HL-60 (cell line): ENCODE measurements around the gene TMEM154.

ENCODE experiments used
- DNase-seq, 2 experiments: peaks; one replicate each; pipeline ENCODE4 v3.0.0-alpha.2; 2010 to 2020; ENCODE audit warnings: low read depth in 1 of 2, low spot score in 1 of 2
- H3K27ac ChIP-seq: fragments of 250-450 bp; sonication (Bioruptor Pico); replicated peaks from 2 replicates; pipeline ENCODE4 v1.5.1; 2020; ENCODE audit warnings: mild to moderate bottlenecking, moderate library complexity
- H3K27me3 ChIP-seq: fragments of 250-450 bp; sonication (Bioruptor Pico); 2 replicates; pipeline ENCODE4 v1.5.1; 2021; ENCODE audit warnings: mild to moderate bottlenecking, moderate library complexity; ENCODE audit not compliant: insufficient read depth, poor library complexity, severe bottlenecking
- H3K4me3 ChIP-seq: replicated peaks from 2 replicates; pipeline ENCODE4 v1.5.1; 2011; ENCODE audit warnings: mild to moderate bottlenecking, control low read depth, low read length; ENCODE audit not compliant: insufficient read depth
- CTCF ChIP-seq: IDR thresholded peaks from one replicate; pipeline ENCODE4 v1.5.1; 2011; ENCODE audit warnings: low read length, control low read depth, inconsistent platforms; ENCODE audit not compliant: insufficient read depth
- GABPA ChIP-seq: IDR thresholded peaks from 2 replicates; pipeline ENCODE4 v1.6.1; 2012; ENCODE audit warnings: low read depth
- POLR2AphosphoS5 ChIP-seq: IDR thresholded peaks from 2 replicates; pipeline ENCODE4 v1.6.1; 2012; ENCODE audit warnings: low read depth
- REST ChIP-seq: IDR thresholded peaks from 2 replicates; pipeline ENCODE4 v1.6.1; 2012; ENCODE audit warnings: low read depth; ENCODE audit not compliant: insufficient replicate concordance
- SPI1 ChIP-seq: IDR thresholded peaks from 2 replicates; pipeline ENCODE4 v1.6.1; 2012; ENCODE audit warnings: low read depth, mild to moderate bottlenecking, borderline replicate concordance

Gene TMEM154

GRCh38 chr4:152687974-152688599 is 8.3 kb upstream of the TMEM154 start:
- no peak for DNase-seq
- Histone ChIP-seq H3K27me3 (no peaks in the 10 kb centered on the region), H3K4me3 (no peak overlapping the region), H3K27ac (no peak overlapping the region)
- TF ChIP-seq POLR2AphosphoS5 (no peak), CTCF (no peak), GABPA (no peak), REST (no peak), SPI1 (no peak)

GRCh38 chr4:152686452-152687013 is 6.7 kb upstream of the TMEM154 start:
- no peak overlapping the region for H3K4me3 ChIP-seq
- no peak for TF ChIP-seq SPI1
- no peak for TF ChIP-seq POLR2AphosphoS5
- TF ChIP-seq REST = no peak
- TF ChIP-seq GABPA = no peak
- no peak for TF ChIP-seq CTCF
- no peak overlapping the region for H3K27ac ChIP-seq
- no peak for DNase-seq
- H3K27me3 ChIP-seq = no peaks in the 10 kb centered on the region

GRCh38 chr4:152684587-152684986 is 4.8 kb upstream of the TMEM154 start:
- Histone ChIP-seq H3K27ac (no peak overlapping the region), H3K27me3 (no peaks in the 10 kb centered on the region), H3K4me3 (no peak overlapping the region)
- no peak for DNase-seq
- TF ChIP-seq REST (no peak), GABPA (no peak), CTCF (no peak), SPI1 (no peak), POLR2AphosphoS5 (no peak)
